HG03460 (cell line): Measurements from ENCODE around the gene MARCHF7.
"Not testable (repeated sequence)": the region's sequence is repeated elsewhere in the genome, so short reads cannot be mapped to it uniquely, and the experiment has no call there.

Experiments used
- ATAC-seq: cut with Tn5 transposase; IDR thresholded peaks from one replicate; pipeline ENCODE4 v1.9.1; 2021; ENCODE audit not compliant: unreplicated experiment

Gene MARCHF7, protein sequence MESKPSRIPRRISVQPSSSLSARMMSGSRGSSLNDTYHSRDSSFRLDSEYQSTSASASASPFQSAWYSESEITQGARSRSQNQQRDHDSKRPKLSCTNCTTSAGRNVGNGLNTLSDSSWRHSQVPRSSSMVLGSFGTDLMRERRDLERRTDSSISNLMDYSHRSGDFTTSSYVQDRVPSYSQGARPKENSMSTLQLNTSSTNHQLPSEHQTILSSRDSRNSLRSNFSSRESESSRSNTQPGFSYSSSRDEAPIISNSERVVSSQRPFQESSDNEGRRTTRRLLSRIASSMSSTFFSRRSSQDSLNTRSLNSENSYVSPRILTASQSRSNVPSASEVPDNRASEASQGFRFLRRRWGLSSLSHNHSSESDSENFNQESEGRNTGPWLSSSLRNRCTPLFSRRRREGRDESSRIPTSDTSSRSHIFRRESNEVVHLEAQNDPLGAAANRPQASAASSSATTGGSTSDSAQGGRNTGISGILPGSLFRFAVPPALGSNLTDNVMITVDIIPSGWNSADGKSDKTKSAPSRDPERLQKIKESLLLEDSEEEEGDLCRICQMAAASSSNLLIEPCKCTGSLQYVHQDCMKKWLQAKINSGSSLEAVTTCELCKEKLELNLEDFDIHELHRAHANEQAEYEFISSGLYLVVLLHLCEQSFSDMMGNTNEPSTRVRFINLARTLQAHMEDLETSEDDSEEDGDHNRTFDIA

DNA sequence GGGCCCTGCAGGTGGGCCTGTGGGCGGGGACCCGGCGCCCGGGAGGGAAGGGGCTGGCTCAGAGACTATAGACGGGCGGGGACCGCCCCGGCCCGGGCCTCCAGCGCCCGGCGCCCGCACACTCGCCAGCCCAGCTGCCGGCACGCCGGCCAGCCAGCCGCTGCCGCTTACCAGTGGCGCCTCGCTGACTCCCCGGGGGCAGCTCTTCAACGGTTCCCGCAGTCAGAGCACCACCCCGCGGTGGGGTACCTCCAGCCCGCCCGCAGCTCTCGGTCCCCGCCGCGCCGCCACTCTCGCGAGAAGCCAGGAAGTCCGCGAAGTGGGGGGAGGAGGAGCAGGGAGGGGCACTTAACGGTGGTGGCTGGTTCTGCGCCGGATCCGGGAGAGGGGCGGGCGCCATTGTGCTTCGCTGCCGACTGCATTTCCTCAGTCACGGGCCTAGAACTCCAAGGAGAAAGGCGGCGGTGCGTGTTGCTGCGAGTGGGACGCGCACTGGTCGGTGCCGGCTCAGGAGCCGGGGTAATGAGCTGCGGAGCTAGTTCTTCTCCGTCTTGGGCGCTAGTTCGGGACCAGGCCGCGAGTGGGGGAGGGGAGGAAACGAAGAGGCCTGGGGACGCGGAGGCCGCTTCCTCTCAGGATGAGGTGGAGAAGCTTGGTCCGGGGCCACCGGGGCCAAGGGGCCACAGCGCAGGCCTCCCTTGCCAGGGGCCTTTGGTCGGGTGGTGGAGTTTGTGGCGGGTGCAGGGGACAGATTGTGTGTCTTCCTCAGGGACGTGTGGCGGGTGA, at the start of gene MARCHF7:
TSS of gene MARCHF7 (plus strand) at position 364 of the 786 bp plus-strand sequence. CDS start 16,517 bp downstream, outside the sequence.
- ATAC-seq: peak; percentile 94

DNA sequence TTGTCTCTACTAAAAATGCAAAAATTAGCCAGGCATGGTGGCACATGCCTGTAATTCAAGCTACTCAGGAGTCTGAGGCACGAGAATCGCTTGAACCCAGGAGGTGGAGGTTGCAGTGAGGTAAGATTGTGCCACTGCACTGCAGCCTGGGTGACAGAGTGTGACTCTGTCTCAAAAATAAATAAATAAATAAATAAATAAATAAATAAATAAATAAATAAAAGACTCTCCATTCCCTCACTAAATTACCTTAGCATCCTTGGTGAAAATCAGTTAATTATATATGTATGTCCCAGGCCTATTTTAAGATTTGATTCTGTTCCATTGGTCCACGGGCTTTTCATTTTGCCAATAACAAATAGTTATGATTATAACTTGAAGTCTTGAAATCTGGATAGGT, 44.9 kb upstream of the MARCHF7 start:
- ATAC-seq: not testable (repeated sequence)

DNA sequence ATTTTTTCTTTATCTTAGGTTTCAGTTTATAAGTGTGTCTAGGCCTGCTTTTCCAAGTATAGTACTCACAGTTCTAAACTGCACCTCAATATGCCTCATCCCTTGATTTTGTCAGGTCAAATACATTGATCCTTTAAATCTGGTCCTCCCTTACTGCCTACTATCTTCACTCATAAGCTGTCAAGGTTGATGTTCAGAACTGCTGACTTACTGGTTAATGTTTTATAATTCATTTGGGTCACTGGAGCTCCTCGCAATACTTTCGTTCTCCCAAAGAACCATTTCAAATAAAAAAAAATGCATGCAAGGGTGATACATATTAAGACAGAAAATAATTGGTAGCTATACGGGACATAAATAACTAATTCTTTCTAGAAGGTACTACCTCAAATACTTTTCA, 41.3 kb upstream of the MARCHF7 start:
- no peak for ATAC-seq

DNA sequence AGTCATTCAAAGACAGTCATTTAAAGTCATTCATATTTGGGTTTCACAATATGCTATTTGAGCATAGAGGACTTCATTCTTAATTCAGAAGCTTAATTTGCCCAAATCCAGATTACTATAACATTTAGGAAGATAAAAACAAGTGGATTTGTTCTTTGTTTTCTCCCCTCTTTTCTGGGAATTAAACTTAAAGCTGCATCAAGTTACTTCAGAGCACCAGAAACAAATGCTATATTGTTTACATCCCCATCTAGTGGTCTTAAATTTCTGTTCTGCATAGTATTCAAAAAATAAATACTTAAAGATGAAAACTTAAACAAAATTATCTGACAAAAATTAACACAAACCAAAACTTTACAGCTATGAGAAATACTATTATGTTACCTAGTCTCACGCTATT, 34.7 kb upstream of the MARCHF7 start:
- no peak for ATAC-seq

DNA sequence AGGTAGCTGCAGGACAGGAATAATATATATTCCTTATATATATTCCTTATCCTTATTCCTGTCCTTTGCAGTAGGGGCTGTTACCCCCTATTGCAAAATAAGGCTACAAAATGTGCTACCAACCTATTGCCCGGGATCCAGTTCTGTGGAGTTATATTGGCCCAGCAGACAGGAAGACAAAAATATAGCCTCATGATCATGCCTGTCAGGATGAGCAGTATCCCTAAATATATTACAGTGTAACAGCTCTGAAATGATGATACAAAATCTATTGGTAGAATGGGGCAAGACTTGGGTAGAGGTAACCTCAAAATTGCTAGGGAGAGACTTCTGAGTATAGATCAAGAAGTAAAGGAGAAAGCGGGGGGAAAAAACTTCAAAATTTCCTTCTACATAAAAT, 31.6 kb upstream of the MARCHF7 start:
- ATAC-seq: no peak

DNA sequence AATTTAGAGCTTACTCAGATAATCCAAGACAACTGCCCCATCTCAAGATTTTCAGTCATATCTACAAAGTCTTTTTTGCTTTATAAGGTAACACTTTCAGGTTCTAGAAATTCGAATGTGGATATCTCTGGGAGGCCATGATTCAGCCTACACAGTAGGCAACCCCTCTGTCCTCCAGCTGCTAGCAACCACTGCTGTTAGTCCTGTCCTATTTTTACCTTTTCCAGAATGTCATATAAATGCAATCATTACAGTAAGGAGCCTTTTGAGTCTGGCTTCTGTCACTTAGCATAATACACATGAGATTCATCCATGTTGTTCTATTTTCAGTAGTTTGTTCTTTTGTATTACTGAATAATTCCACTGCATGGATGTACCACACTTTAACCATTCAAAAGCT, 28.5 kb upstream of the MARCHF7 start:
- ATAC-seq: no peak

DNA sequence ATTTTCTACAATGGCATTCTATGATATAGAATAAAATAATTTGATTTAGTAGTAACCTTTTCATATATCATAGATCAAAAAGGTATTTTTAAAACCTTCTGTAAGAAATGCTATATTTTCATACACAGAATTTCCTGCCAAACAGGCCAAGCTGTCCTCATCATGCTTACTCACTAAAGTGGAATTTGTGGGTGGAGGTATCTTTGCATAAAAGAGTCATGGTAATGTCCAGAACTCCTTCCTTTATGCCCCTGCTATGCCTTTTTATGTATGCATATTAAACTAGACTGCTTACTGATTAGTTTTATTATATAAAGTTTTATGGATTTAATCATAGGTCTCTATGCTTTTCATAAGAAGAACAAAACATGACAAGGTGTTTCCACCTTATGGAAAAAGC, 27.5 kb upstream of the MARCHF7 start:
- no peak for ATAC-seq

DNA sequence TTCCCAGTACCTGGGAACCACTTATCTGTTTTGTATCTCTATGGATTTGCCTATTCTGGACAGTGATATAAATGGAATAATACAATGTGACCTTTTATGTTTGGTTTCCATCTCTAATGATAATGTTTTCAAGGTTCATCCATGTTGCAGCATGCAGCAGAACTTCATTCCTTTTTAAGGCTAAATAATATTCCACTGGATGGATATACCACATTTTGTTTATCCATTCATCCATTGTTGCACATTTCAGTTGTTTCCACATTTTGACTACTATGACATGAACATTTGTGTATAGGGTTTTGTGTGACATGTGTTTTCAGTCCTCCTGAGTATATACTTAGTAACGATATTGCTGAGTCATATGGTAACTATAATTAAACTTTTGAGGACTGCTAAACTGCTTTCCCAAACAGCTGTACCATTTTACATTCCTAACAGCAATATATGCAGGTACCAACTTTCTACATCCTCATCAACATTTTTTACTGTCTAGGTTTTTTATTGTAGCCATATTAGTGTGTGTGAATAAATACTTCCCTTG, 17.7 kb upstream of the MARCHF7 start:
- no peak for ATAC-seq

DNA sequence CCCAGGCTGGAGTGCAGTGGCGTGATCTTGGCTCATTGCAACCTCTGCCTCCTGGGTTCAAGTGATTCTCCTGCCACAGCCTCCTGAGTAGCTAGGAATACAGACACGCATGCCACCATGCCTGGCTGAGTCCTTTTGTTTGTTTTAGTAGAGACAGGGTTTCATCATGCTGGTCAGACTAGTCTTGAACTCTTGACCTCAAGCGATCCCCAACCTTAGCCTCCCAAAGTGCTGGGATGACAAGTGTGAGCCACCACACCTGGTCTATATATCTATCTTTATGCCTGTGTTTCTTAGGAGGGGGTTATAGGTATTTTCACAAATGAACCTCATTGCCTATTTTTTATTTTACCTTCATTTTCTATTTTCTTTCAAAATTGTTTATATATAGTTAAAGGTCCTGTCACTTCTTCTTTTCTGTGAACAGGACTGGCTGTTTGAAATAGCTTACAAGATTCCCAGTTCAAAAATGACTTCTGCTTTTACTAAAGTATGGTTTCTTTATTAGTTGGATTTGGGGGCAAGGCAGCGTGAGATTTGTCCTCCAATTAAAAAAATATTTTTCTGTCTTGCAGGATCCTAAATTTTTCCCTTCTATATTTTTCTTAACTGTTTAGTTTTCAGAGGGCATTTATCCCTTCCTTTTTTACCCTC, 16.4 kb upstream of the MARCHF7 start:
- ATAC-seq: no peak

DNA sequence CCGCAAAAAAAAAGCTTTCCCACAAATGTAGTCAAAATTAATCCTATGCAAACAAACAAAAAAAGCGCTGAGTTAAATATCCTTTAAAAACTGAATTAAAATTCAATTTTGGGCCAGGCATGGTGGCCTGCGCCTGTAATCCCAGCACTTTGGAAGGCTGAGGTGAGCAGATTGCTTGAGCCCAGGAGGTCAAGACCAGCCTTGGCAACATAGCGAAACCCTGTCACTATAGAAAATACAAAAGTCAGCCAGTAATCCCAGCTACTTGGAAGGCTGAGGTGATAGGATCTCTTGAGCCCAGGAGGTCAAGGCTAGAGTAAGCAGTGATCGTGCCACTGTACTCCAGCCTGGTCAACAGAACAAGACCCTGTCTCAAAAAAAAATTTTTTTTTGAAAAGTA, 8.8 kb upstream of the MARCHF7 start:
- ATAC-seq: no peak

DNA sequence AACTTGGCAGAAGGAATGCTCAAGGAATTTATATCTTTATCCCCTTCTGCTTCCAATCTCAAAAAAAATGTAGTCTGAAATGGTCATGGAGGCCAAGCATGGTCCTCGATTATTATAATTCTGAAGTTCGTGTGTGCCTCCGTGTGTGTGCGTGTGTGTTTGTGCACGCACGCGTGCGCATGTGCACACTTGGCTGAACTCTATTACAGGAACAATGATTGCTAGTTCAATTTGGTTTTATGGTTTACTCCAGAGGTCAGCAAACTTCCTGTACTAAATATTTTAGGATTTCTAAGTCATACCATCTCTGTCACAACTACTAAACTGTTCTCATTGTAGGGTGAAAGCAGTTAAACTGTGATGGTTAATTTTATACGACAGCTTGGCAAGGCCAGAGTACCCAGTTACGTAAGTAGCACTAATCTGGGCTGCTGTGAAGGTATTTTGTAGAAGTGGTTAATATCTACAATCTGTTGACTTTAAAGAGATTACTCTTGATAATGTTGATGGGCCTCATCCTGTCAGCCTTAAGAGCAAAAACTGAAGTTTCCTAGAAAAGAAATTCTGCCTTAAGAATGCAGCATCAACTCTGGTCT, 5.8 kb upstream of the MARCHF7 start:
- no peak for ATAC-seq

DNA sequence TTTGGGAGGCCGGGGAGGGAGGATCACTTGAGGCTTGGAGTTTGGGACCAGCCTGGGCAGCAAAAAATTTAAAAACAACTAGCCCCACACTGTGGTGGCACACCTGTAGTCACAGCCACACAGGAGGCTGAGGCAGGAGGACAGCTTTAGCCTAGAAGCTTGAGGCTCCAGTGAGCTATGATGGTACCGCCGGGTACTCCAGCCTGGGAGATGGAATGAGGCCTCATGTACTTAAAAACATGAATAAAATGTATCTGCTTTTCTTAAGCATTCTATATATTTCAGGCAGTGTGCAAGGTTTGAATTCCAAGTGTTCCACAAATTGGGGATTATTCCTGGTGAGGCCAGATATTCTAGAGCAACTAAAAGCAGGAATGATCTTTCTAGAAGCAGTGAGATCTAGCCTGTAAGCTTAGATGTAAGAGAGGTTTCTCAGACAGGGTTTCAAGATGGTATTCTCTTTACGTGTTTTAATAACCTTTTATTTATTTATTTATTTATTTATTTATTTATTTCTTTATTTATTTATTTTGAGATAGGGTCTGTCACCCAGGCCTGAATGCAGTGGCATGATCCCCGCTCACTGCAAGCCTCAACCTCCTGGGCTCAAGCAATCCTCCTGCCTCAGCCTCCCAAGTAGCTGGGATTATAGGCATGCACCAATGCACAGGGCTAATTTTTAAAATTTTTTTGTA, 4.1 kb upstream of the MARCHF7 start:
- no peak for ATAC-seq

DNA sequence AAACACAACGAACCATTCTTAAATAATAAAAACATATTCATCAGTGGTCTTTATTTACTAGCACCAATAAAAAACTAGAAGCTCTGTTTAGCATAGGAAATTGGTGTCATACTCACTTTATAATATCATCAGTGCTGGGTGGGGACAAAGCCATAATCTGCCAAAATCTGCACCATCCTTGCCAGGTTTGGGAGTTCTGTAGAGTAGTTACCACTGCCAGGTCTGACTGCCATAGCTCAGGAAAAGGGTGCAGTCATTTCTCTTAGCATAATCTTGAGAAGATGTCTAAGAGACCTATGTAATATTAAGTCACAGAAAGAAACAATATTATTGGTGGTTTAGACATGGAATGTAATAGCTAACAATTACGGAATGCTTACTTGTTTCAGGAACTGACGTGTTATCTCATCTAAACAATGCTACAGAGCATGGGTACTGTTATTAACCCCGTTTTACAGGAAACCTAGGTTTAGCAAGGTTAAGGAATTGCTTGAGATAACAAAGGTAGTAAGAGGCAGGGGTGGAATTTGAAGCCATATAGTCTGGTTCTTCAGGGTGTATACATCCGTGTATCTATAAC, 1.6 kb upstream of the MARCHF7 start:
- ATAC-seq: no peak

DNA sequence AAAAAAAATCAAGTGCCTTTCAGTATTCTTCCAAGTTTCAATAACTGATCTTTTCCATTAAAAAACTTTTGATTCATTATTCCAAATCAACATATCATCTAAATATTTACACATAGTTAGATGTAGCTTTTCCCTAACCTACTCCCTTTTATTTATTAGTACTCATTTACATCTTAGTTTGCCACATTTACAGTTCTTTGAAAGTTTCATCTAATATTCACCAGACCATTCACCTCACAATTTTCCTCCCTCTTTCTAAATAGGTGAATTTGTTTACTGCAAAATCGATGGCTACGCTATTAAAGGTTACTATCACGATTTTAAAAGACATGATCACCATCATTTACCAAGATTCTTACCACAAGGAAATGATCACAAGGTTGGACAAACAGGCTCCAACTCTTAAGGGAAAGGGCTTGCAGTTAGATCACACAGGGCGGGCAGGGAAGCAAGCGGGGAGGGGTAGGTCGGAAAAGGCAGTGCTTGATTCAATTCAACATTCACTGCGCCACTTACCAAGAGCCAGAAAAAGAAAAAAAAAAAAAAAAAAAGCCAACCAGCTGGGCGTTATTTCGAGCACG, 654 bp upstream of the MARCHF7 start:
- ATAC-seq: no peak

DNA sequence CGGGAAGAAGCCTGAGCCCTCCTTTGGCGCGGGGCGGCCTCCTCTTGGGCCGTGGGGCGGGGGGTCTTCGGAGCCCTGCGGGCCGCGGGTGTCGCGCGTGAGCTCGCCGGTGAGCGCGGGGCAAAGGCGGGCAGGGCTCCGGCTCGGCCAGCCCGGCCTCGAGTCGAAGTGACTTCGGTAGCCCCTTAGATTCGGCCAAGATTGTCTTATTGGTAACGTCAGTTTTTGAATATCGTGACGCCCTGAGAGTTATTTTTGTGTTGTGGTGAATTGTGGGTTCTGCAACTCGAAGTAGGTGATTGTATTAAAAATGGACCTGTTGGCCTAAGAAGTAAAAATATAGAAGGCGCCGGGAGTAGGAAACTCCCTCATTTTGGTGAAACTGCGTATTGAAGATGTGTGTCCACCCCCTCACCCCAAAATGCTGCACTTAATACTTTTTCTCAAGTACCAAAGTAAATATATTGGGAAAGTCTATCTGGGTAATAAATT, 669 bp downstream of the MARCHF7 start:
- peak; percentile 14 for ATAC-seq

DNA sequence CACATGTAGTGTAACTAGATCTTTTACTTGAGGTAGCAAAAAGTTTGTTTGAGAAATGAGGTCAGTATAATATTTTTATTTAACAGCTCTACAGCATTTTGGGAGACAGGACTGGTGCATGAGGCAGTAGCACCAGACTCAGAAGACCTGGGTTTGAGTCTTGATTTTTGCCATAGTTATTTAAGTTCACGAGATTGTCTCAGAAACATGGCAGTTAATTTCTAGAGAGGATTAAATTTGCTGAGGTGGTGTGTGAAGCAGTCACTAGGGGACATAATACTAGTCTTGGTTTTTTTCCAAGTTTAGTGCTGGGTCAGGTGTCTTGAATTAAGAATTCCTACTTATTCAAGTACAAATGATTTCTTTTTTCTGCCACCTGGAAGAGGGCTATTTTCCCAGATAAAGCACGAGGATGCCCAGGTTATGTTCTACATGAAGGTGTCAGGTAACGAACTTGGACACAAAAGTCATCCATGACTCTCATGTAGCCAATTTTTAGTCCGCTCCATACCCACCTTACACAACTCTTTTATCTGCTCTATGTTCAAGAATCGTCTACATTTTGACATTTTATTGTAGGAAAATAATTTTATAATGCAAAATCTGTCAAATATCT, 1.4 kb downstream of the MARCHF7 start:
- no peak for ATAC-seq

DNA sequence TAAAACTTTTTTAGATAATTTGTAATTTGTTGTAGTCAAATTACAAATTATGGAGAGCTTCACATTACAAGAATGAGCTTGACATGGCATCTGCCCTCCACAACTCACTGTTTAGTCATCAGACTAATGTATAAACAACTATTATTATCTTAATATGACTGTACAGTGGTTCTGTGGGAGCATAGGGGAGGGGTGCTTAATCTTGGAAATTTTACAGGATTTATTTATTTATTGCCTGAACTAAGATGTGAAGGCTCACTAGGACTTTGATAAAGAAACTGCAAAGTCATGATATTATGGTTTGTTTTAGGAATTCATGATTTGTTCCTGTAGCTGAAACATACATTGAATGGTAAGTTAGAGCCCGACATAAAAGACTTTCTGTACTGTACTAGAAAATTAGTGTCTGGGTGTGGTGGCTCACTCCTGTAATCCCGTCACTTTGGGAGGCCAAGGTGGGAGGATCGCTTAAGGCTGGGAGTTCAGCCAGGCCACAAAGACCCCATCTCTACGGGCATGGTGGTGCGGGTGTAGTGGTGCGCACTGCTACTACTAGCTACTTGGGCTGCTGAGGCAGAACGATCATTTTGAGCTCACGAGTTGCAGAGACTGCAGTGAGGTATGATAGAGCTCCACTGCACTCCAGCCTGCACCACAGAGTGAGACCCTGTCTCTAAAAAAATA, 2.1 kb downstream of the MARCHF7 start:
- no peak for ATAC-seq

DNA sequence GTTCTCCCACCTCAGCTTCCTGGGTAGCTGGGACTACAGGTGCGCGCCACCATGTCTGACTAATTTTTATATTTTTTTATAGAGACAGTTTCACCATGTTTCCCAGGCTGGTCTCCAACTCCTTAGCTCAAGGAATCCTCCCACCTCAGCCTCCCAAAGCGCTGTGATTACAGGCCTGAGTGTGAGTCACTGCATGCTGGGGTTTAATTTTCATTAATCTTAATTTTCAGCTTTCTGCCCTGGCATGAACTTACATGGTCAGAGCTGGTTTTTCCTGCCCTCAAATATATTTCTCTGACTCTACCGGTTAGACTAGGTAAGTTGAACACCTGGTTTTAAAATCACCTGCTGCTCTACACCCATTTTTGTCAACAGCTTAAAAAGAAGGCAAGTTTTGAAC, 3.1 kb downstream of the MARCHF7 start:
- ATAC-seq: no peak
